ENCODE results near the gene PRDM12. TPM values are rescaled to one million over a fixed set of nuclear protein-coding genes. Genes with fewer than 3 reads are reported as not detected.
"Not testable (repeated sequence)": the region's sequence is repeated elsewhere in the genome, so short reads cannot be mapped to it uniquely, and the experiment has no call there.

The PRDM12 gene
- total RNA-seq, 4 donors from 2014 or later = 0.21 TPM; not detected in 3

DNA sequence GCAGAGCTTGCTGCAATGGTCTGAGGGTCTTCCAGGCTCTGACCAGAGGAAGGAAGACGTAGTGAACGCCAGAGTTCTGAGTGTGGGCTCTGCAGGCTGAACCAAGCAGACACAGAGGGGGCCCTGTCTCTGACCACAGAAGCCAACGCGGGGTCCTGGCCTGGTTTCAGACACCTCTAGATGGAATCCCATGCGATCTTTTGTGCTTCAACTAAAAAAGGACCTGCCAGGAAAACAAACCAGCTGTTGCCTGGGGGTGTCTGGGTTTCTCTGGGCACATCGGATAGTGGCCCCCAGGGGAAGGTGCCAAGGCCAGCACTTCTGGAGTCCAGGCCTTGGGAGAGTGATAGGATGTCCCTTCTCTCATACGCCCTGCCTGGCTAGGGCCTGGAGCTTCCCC lies 12.9 kb downstream of the PRDM12 start:
- no peak overlapping the region for H3K4me3 ChIP-seq (ENCODE audit: low read depth, poor library complexity, severe bottlenecking)
- DNase-seq (ENCODE audit: low spot score in 2 of 2) = no peak
- 75 to 80% methylated on average over 7 of the region's 7 CpGs for WGBS, 2 donors
- intact Hi-C loops (cut with DNase I; ENCODE audit: low total_unique reads) = no loop called here
- no peak for TF ChIP-seq POLR2A (IDR thresholded peaks at IDR 0.05)
- TF ChIP-seq, protein P1, sequence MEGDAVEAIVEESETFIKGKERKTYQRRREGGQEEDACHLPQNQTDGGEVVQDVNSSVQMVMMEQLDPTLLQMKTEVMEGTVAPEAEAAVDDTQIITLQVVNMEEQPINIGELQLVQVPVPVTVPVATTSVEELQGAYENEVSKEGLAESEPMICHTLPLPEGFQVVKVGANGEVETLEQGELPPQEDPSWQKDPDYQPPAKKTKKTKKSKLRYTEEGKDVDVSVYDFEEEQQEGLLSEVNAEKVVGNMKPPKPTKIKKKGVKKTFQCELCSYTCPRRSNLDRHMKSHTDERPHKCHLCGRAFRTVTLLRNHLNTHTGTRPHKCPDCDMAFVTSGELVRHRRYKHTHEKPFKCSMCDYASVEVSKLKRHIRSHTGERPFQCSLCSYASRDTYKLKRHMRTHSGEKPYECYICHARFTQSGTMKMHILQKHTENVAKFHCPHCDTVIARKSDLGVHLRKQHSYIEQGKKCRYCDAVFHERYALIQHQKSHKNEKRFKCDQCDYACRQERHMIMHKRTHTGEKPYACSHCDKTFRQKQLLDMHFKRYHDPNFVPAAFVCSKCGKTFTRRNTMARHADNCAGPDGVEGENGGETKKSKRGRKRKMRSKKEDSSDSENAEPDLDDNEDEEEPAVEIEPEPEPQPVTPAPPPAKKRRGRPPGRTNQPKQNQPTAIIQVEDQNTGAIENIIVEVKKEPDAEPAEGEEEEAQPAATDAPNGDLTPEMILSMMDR (IDR thresholded peaks at IDR 0.05) = no peak

DNA sequence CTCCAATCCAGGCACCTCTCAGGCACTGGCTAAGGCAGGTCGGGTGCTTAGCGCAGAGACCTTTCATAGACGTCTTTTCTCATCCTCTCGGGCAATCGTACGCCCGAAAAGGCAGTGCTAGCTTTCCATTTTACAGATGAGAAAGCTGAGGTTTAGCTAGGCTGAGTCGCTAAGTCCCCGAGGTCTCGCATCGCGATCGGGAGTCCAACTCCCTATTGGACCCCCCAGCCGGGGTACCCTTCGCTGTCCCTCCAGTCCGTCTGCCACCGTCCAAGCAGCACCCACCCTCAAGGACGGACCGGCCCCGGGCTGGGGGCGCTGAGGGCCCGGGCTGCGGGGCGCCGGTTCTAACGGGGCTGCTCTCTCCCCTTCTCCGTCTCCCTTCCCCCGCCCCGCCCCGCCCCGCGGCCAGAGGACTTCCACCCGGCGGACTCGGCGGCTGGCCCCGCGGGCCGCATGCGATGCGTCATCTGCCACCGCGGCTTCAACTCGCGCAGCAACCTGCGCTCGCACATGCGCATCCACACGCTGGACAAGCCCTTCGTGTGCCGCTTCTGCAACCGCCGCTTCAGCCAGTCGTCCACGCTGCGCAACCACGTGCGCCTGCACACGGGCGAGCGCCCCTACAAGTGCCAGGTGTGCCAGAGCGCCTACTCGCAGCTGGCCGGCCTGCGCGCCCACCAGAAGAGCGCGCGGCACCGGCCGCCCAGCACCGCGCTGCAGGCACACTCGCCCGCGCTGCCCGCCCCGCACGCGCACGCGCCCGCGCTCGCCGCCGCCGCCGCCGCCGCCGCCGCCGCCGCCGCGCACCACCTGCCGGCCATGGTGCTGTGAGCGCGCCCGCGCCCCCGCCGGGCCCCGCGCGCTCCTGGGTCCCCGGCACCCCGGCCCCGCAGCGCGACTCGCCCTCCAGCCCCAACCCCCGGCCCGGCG lies 16.7 kb downstream of the PRDM12 start:
- intact Hi-C loops (cut with DNase I; ENCODE audit: low total_unique reads) = no loop called here
- 4 to 12% methylated on average over 20 to 58 of the region's 116 CpGs for WGBS, 2 donors
- peak overlapping the region; percentile 37 for H3K4me3 ChIP-seq (ENCODE audit: low read depth, poor library complexity, severe bottlenecking)
- DNase-seq (ENCODE audit: low spot score in 2 of 2) = peak in 1 of 2 donors; percentile 92
- TF ChIP-seq, protein P1 (IDR thresholded peaks at IDR 0.05) = no peak
- no peak for TF ChIP-seq POLR2A (IDR thresholded peaks at IDR 0.05)

DNA sequence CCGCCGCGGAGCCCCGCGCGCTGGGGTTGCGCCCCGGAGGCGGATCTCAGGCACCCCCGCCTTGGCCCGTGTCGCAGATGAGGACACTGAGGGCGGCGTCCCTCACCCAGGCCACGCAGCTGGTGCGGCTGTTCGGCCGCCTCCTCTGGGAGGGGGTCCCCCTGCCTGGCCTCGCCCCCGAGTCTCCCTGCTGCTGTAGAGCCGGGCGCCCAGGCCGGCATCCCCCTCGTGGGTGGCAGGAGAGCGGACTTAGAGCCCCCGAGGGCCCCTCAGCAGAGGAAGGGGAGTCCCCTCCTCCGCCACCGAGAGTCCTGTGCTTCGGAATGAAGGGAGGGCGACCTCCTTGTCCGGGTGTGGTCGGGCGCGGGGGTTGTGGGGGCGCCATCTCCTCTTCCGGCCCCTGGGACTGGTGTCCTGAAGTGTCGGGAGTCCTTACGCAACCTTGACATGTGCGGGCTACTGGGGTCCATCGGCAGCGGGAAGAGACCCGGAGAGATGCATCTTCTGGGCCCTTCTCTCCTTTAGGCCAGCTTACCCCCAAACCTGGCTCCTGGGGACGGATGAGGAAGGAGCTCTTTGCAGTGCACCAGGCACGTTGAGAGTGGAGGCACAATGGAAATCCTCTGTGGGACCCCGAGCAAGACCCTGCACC lies 17.5 kb downstream of the PRDM12 start:
- H3K4me3 ChIP-seq (ENCODE audit: low read depth, poor library complexity, severe bottlenecking) = peak overlapping the region; percentile 37
- TF ChIP-seq, protein P1 (IDR thresholded peaks at IDR 0.05) = no peak
- TF ChIP-seq POLR2A (IDR thresholded peaks at IDR 0.05) = no peak
- intact Hi-C loops (cut with DNase I; ENCODE audit: low total_unique reads) = loop anchor here (2.0 kb wide), 1 partner anchor 221 kb away; no protein-coding TSS in a partner anchor
- DNase-seq (ENCODE audit: low spot score in 2 of 2) = no peak
- WGBS, 2 donors = 1 to 4% methylated on average over 9 to 25 of the region's 45 CpGs

DNA sequence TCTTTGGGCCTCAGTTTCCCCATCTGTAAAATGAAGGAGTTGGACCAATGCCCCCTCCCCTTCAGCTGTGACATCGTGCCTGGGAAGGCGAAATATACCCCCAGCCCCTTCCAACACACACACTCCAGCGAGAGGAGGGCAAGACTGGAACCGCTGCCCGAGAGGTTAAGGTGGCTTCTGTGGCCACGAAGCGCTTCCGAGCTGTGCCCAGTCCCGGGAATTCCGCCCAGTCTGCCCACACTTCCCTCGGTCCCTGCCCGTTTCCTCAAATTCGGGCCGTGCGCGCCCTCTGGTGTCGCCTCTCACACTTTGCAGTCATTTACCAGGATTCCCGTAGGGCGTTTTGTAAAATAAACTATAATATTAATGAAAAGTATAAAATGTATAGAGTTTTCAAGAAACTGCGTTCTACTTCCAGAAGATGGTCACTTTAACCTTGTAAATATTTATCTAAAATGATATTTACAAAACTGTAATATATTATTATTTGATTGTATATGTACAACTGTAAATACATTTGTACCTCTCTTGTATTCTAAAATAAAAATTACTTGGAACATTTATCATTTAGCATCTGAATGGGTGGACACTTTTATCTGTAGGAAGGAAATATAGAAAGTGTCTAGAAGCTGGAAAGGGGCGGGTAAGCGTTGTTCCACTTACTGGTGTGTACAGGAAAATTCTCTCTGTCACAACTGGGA lies 18.2 kb downstream of the PRDM12 start:
- DNase-seq (ENCODE audit: low spot score in 2 of 2) = peak; percentile 45 to 93
- no peak for TF ChIP-seq POLR2A (IDR thresholded peaks at IDR 0.05)
- TF ChIP-seq, protein P1 (IDR thresholded peaks at IDR 0.05) = no peak
- H3K4me3 ChIP-seq (ENCODE audit: low read depth, poor library complexity, severe bottlenecking) = no peak overlapping the region
- 5 to 6% methylated on average over 22 of the region's 22 CpGs for whole genome bisulfite sequencing, 2 donors
- intact Hi-C loops (cut with DNase I; ENCODE audit: low total_unique reads) = loop anchor here (2.0 kb wide), 1 partner anchor 222 kb away; no protein-coding TSS in a partner anchor

DNA sequence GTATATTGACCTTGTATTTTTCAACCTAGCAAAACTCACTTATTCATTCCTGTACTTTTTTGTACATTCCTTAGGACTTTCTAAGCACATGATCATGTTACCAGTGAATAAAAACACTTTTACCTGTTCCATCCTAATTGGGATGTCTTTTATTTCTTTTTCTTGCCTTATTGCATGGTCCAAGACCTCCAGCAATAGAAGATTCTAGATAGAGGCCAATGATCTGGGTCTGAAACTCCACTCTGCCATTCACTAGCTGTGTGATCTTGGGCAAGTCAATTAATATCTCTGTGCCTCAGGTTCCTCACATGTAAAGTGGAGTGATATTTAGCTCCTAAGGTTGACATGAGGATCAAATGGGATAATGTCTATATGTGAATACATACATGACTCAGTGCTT lies 20.7 kb downstream of the PRDM12 start:
- intact Hi-C loops (cut with DNase I; ENCODE audit: low total_unique reads) = no loop called here
- no peak overlapping the region for H3K4me3 ChIP-seq (ENCODE audit: low read depth, poor library complexity, severe bottlenecking)
- no peak for DNase-seq (ENCODE audit: low spot score in 2 of 2)
- TF ChIP-seq POLR2A (IDR thresholded peaks at IDR 0.05) = no peak
- TF ChIP-seq, protein P1 (IDR thresholded peaks at IDR 0.05) = no peak

DNA sequence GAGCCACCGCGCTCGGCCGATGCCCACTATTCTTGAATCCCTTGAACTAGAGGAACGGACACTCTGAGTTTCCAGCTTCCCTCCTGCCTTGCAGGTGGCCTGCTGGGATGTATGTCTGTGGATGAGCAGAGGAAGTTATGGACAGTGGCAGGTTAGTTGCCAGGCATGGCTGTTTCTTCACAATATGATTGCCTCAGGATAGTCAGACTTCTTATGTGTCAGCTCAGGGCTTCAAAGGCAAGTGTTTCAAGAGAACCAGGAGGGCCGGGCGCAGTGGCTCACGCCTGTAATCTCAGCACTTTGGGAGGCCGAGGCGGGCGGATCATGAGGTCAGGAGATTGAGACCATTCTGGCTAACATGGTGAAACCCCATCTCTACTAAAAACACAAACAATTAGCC lies 21.6 kb downstream of the PRDM12 start:
- intact Hi-C loops (cut with DNase I; ENCODE audit: low total_unique reads); DNase-seq (ENCODE audit: low spot score in 2 of 2); H3K4me3 ChIP-seq (ENCODE audit: low read depth, poor library complexity, severe bottlenecking): not testable (repeated sequence)
- WGBS, 2 donors = 93 to 95% methylated on average over 11 of the region's 11 CpGs
